GM23248 (cell line): ENCODE results near the gene DENND5A. TPM values are rescaled to one million over a fixed set of nuclear protein-coding genes. Genes with fewer than 3 reads are reported as not detected.
A peak's percentile ranks its signal among the peaks of the same experiment; 100 is the strongest.

Experiments
- DNase-seq: peaks from one replicate; pipeline ENCODE4 v3.0.0-alpha.2; 2015
- H2AFZ ChIP-seq: fragments of 200-600 bp; sonication (generic); 2 replicates; pipeline ENCODE4 v1.6.1; 2016; ENCODE audit warnings: antibody characterized with exemption
- H3F3A ChIP-seq: fragments of 200-600 bp; sonication (generic); 2 replicates; pipeline ENCODE4 v1.6.1; 2016; ENCODE audit warnings: mild to moderate bottlenecking, antibody characterized with exemption, mixed run types; ENCODE audit not compliant: insufficient read depth
- H3K27ac ChIP-seq: fragments of 200-600 bp; sonication (generic); 2 replicates; pipeline ENCODE4 v1.5.1; 2016; ENCODE audit warnings: mild to moderate bottlenecking
- H3K27me3 ChIP-seq: fragments of 200-600 bp; sonication (generic); replicated peaks from 2 replicates; pipeline ENCODE4 v1.6.1; 2016; ENCODE audit warnings: mild to moderate bottlenecking; ENCODE audit not compliant: insufficient read depth
- H3K36me3 ChIP-seq: fragments of 200-600 bp; sonication (generic); 2 replicates; pipeline ENCODE4 v1.6.1; 2016; ENCODE audit warnings: low read depth, mild to moderate bottlenecking
- H3K4me1 ChIP-seq: fragments of 200-600 bp; sonication (generic); 2 replicates; pipeline ENCODE4 v1.6.1; 2016; ENCODE audit warnings: mild to moderate bottlenecking; ENCODE audit not compliant: insufficient read depth
- H3K4me2 ChIP-seq: fragments of 200-600 bp; sonication (generic); one replicate; pipeline ENCODE4 v1.6.1; 2016; ENCODE audit warnings: mild to moderate bottlenecking; ENCODE audit not compliant: unreplicated experiment
- H3K4me3 ChIP-seq: fragments of 200-600 bp; sonication (generic); 2 replicates; pipeline ENCODE4 v1.5.1; 2016; ENCODE audit warnings: mild to moderate bottlenecking
- H3K79me2 ChIP-seq: fragments of 200-600 bp; sonication (generic); 2 replicates; pipeline ENCODE4 v1.6.1; 2016; ENCODE audit warnings: mild to moderate bottlenecking; ENCODE audit not compliant: insufficient read depth
- H3K9ac ChIP-seq: fragments of 200-600 bp; sonication (generic); 2 replicates; pipeline ENCODE4 v1.6.1; 2016; ENCODE audit warnings: mild to moderate bottlenecking
- H3K9me2 ChIP-seq: fragments of 200-600 bp; sonication (generic); 2 replicates; pipeline ENCODE4 v1.6.1; 2016; ENCODE audit warnings: mixed run types, mild to moderate bottlenecking, moderate library complexity; ENCODE audit not compliant: insufficient read depth
- H3K9me3 ChIP-seq: fragments of 200-600 bp; sonication (generic); one replicate; pipeline ENCODE4 v1.6.1; 2017; ENCODE audit warnings: low read depth
- H4K20me1 ChIP-seq: fragments of 200-600 bp; sonication (generic); 2 replicates; pipeline ENCODE4 v1.6.0; 2016; ENCODE audit not compliant: insufficient read depth
- EZH2 ChIP-seq: fragments of 200-600 bp; sonication (generic); IDR thresholded peaks from 2 replicates; pipeline ENCODE4 v1.6.1; 2018; ENCODE audit warnings: antibody characterized with exemption, mild to moderate bottlenecking; ENCODE audit not compliant: insufficient read depth, poor library complexity, severe bottlenecking
- EZH2phosphoT487 ChIP-seq: fragments of 200-600 bp; sonication (generic); IDR thresholded peaks from 2 replicates; pipeline ENCODE4 v1.6.1; 2018; ENCODE audit warnings: antibody characterized with exemption, moderate library complexity, mild to moderate bottlenecking, low read depth; ENCODE audit not compliant: insufficient read depth
- WGBS, 2 experiments: methylation state at CpG; one replicate each; pipeline ENCODE4 v1.1.6; 2015 to 2017; ENCODE audit warnings: low lambda C conversion rate in 2 of 2, low coverage in 1 of 2; ENCODE audit errors: missing lambda C conversion rate in 2 of 2; 5-methylcytosine and 5-hydroxymethylcytosine counted together
- in situ Hi-C: fragments of 300-500 bp; cut with MboI; formaldehyde crosslinking; loops from 2 replicates; pipeline ENCODE4 v1.15.0; 2020
- polyA plus RNA-seq: library from polyadenylated mRNA; unstranded; fragments of >200 nt; fragmentation: Nextera tagmentation; extraction: Ambion mirVana; gene quantifications from 2 replicates; pipeline ENCODE4 v1.2.1, GENCODE V29; 2016
- total RNA-seq: library from RNA; depleted of rRNA; stranded (reverse); fragments of >200 nt; shearing (Covaris generic); gene quantifications from 2 replicates; pipeline ENCODE4 v1.2.3, GENCODE V29; 2014

DENND5A gene
- total and polyA plus RNA-seq, 2 experiments from 2014 or later: 28.4 to 127 TPM

DNA sequence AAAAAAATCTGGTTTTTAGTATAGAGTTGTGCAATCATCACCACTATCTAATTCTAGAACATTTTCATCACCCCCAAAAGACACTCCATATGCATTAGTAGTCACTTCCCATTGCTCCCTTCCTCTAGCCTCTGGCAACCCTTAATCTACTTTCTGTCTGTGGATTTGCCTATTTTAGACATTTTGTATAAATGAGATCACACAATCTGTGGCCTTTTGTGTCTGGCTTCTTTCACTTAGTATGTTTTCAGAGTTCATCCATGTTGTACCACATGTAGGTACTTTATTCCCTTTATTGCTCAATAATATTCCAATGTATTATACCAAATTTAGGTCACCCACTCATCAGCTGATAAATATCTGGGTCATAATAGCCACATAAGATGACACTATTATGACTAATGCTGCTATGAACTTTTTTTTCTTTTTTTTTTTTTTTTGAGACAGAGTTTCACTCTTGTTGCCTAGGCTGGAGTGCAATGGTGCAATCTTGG lies 106.2 kb downstream of the DENND5A start:
- in situ Hi-C loops: no loop called here
- TF ChIP-seq EZH2phosphoT487 (peak; percentile 74), EZH2 (no peak)
- H3K27ac ChIP-seq: peak overlapping the region; percentile 83

DNA sequence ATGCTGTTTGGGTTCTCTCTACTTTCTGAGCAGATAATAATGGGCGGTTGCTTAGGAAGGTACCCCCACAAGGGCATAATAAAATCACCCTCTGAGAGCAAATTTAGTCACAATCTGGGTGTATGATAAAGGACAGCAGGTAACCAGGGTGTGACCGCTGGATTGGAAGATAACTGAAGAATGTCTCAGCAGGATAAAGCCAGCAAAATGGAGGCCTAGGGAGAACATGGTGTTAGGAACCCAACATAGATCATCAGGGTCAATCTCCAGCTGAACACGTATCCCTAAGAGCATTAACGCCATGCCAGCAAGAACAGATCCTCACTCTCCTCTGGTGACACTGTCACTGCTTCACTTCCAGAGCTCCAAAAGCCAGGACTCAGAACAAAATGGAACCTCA lies 109.2 kb downstream of the DENND5A start:
- 98 to 100% methylated on average over 4 of the region's 4 CpGs for WGBS, 2 experiments
- no peak overlapping the region for H3K4me3 ChIP-seq
- H3K9me2 ChIP-seq: no peaks in the 10 kb centered on the region
- H3K27ac ChIP-seq: no peak overlapping the region
- H3K4me2 ChIP-seq: no peak overlapping the region
- peaks cover 39% of the 10 kb centered on the region for H3K4me1 ChIP-seq
- no peak for DNase-seq
- in situ Hi-C loops: no loop called here
- no peak overlapping the region for H2AFZ ChIP-seq
- H3K9me3 ChIP-seq: no peaks in the 10 kb centered on the region
- peaks cover 56% of the 10 kb centered on the region for H3F3A ChIP-seq
- H3K79me2 ChIP-seq: peaks cover 22% of the 10 kb centered on the region
- no peaks in the 10 kb centered on the region for H4K20me1 ChIP-seq
- no peak overlapping the region for H3K9ac ChIP-seq
- TF ChIP-seq EZH2phosphoT487 (no peak), EZH2 (no peak)
- peaks cover 32% of the 10 kb centered on the region for H3K36me3 ChIP-seq
- H3K27me3 ChIP-seq: no peaks in the 10 kb centered on the region

More for the DNA sequence above, 106.2 kb downstream of the DENND5A start:
- Histone ChIP-seq H3K9me2 (no peaks in the 10 kb centered on the region), H3K27me3 (no peaks in the 10 kb centered on the region), H3K4me2 (peak overlapping the region; percentile 26), H3K9me3 (no peaks in the 10 kb centered on the region), H3K4me1 (peaks cover 34% of the 10 kb centered on the region), H3K9ac (peak overlapping the region; percentile 28; the same call in 1 of the 2 replicates), H3K36me3 (peaks cover 26% of the 10 kb centered on the region; the same call in 1 of the 2 replicates), H3F3A (peaks cover 48% of the 10 kb centered on the region), H4K20me1 (no peaks in the 10 kb centered on the region), H3K79me2 (peaks cover 15% of the 10 kb centered on the region; the same call in 1 of the 2 replicates), H3K4me3 (no peak overlapping the region), H2AFZ (no peak overlapping the region)
- peak; percentile 90 for DNase-seq

DNA sequence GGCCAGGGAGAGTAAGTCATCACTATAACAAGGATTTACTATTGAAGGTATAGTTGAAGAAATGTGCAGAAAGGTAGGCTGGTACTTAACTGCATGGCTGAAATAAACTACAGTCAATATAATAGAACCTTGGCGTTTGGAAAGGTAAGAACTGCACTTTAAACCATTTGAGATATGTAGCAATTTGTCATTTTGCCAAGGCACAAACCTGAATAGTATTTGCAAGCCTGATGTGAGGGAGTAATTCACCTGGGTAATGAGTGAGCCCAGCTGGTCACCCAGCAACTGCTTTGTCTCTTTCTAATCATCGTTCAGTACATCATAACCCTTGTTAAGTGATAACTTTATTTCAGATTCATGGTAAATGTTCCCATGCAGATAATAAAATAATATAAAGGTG lies 111.5 kb downstream of the DENND5A start:
- Histone ChIP-seq H3K9ac (no peak overlapping the region), H3K4me3 (no peak overlapping the region), H3K9me3 (no peaks in the 10 kb centered on the region), H3K4me2 (no peak overlapping the region), H3K27ac (no peak overlapping the region), H3F3A (peaks cover 47% of the 10 kb centered on the region), H3K79me2 (peaks cover 22% of the 10 kb centered on the region), H3K27me3 (no peaks in the 10 kb centered on the region), H2AFZ (no peak overlapping the region), H3K4me1 (peaks cover 30% of the 10 kb centered on the region), H4K20me1 (no peaks in the 10 kb centered on the region), H3K36me3 (peaks cover 44% of the 10 kb centered on the region), H3K9me2 (no peaks in the 10 kb centered on the region)
- WGBS, 2 experiments: 96 to 97% methylated on average over 2 of the region's 2 CpGs
- in situ Hi-C loops: no loop called here
- no peak for TF ChIP-seq EZH2phosphoT487
- TF ChIP-seq EZH2: no peak
- no peak for DNase-seq

- H3K79me2 ChIP-seq: peaks cover 33% of the 10 kb centered on the region
- H3F3A ChIP-seq: peaks cover 28% of the 10 kb centered on the region
- H3K27me3 ChIP-seq: no peaks in the 10 kb centered on the region
- H3K9me2 ChIP-seq: no peaks in the 10 kb centered on the region
- no peak overlapping the region; the same call in 1 of the 2 replicates for H3K27ac ChIP-seq
- peaks cover 17% of the 10 kb centered on the region for H3K4me1 ChIP-seq
- no peaks in the 10 kb centered on the region for H3K9me3 ChIP-seq
- H4K20me1 ChIP-seq: no peaks in the 10 kb centered on the region
- TF ChIP-seq EZH2 (no peak), EZH2phosphoT487 (no peak)
- H3K36me3 ChIP-seq: peaks cover 56% of the 10 kb centered on the region
- no peak overlapping the region for H2AFZ ChIP-seq
- in situ Hi-C loops: no loop called here
- H3K4me2 ChIP-seq: no peak overlapping the region
- 91 to 95% methylated on average over 2 of the region's 2 CpGs for WGBS, 2 experiments
- H3K4me3 ChIP-seq: no peak overlapping the region
- no peak overlapping the region for H3K9ac ChIP-seq
- no peak for DNase-seq
Observed at GRCh38 chr11:9151631-9152030, 113.5 kb downstream of the DENND5A start.

- Histone ChIP-seq H3K79me2 (peaks cover 37% of the 10 kb centered on the region), H4K20me1 (no peaks in the 10 kb centered on the region), H3K27me3 (no peaks in the 10 kb centered on the region), H3F3A (peaks cover 27% of the 10 kb centered on the region), H3K9me2 (no peaks in the 10 kb centered on the region), H3K4me1 (peaks cover 17% of the 10 kb centered on the region), H3K4me2 (no peak overlapping the region), H3K27ac (peak overlapping the region; percentile 76), H3K9me3 (no peaks in the 10 kb centered on the region), H3K36me3 (peaks cover 61% of the 10 kb centered on the region), H3K9ac (0 out of 2 replicates have a peak overlapping the region, but pooled peaks have one; percentile 23), H2AFZ (no peak overlapping the region), H3K4me3 (no peak overlapping the region)
- 85 to 94% methylated on average over 1 of the region's 1 CpG for WGBS, 2 experiments
- TF ChIP-seq EZH2phosphoT487 (no peak), EZH2 (no peak)
- in situ Hi-C loops: no loop called here
- peak; percentile 46 for DNase-seq
Observed at GRCh38 chr11:9150926-9151325, 114.2 kb downstream of the DENND5A start.
